ENCODE measurements around the gene ZFTA.
A peak's percentile ranks its signal among the peaks of the same experiment; 100 is the strongest.

Gene ZFTA

DNA sequence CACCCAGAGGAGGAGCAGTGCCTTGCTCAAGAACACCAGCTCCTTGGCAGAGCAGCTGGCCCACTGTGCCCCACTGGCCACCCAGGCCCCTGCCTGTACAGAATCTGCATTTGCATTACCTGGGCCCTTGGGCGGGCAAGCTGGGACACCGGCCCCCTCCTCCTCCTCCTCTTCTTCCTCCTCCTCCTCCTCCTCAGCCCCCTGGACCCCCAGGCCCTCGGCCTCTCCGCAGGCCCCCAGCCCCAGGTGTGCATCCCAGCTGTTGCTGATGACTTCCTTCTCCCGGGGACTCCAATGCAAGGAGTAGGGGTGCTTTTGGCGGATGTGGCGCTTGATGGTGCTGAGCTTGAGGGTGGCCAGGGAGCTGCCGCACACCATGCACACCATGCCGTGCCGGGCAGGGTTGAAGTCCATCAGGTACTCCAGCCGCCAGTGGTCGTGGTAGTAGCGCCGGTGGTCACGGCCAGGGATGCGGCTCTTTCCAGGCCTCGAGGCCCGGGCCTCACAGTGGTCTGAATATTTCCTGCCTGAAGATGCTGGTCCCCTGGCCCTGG, 2.8 kb downstream of the ZFTA start:
- Histone ChIP-seq H3K4me3 (ENCODE audit: low read length in 2 of 2) (no peak overlapping the region), H3K27ac (ENCODE audit: low read depth in 2 of 2, low read length in 2 of 2) (no peak overlapping the region), H3K9ac (ENCODE audit: low read depth in 1 of 2, low read length in 2 of 2) (no peak overlapping the region), H3K27me3 (ENCODE audit: control insufficient read depth in 2 of 2, insufficient read depth in 2 of 2, low read length in 2 of 2) (peaks cover 0 to 3% of the 10 kb centered on the region in 2 donors), H3K36me3 (ENCODE audit: control insufficient read depth in 2 of 2, insufficient read depth in 2 of 2, low read length in 2 of 2) (no peaks in the 10 kb centered on the region), H3K9me3 (ENCODE audit: control insufficient read depth in 2 of 2, low read length in 2 of 2) (no peaks in the 10 kb centered on the region), H3K4me1 (ENCODE audit: control insufficient read depth in 2 of 2, insufficient read depth in 2 of 2, low read length in 2 of 2) (peaks cover 28 to 29% of the 10 kb centered on the region in 2 donors)

DNA sequence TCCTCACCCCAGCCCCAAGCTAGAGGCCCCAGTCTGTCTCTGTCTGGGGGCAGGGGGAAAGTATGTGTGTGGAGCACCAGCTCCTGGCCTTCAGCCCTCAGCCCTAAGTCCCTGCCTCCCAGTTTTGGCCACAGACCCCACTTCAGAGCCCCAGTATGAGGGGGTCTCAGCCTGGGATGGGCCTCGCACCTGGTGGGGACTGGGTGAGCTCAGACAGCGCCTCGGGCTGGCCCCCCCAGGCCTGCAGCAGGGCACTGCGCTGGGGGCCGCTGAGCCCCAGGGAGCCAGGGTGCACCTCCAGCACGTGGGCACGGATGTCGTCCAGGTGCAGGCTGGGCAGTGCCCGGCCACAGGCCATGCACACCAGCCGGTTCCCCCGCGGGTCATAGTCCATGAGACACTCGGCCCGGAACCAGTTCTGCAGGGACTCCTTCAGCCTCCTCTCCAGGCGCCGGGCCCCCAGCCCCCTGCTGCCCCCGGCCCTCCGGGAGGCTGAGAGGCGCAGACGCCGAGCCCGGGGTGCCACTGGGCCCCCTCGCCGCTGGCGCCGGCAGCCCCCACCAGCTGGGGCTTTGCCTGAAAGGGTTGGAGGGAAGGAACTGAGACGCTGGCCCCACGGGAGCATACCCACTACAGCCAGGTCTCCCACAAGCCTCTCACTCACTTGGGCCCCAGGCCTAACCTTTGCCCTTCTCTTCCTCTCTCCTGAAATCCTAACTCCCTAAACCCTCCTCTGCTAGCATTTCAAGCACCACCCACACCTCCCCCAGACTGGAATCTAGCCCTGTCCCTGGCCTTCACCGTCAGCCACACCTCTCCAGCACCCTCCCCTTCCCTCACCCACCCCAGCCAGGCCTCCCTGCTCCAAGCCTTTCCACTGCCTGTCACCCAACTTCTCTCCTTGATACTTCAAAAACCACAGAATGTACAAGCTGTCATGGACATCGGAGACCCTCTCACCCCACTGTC, 3.6 kb downstream of the ZFTA start:
- Histone ChIP-seq H3K27ac (ENCODE audit: low read depth in 2 of 2, low read length in 2 of 2) (no peak overlapping the region), H3K9ac (ENCODE audit: low read depth in 1 of 2, low read length in 2 of 2) (no peak overlapping the region), H3K4me3 (ENCODE audit: low read length in 2 of 2) (peak overlapping the region in 1 of 2 donors; percentile 26), H3K9me3 (ENCODE audit: control insufficient read depth in 2 of 2, low read length in 2 of 2) (no peaks in the 10 kb centered on the region), H3K27me3 (ENCODE audit: control insufficient read depth in 2 of 2, insufficient read depth in 2 of 2, low read length in 2 of 2) (peaks cover 0 to 2% of the 10 kb centered on the region in 2 donors), H3K4me1 (ENCODE audit: control insufficient read depth in 2 of 2, insufficient read depth in 2 of 2, low read length in 2 of 2) (peaks cover 28 to 29% of the 10 kb centered on the region in 2 donors), H3K36me3 (ENCODE audit: control insufficient read depth in 2 of 2, insufficient read depth in 2 of 2, low read length in 2 of 2) (no peaks in the 10 kb centered on the region)

GRCh38 chr11:63764340-63764678, 4.3 kb downstream of the ZFTA start:
- Histone ChIP-seq H3K36me3 (ENCODE audit: control insufficient read depth in 2 of 2, insufficient read depth in 2 of 2, low read length in 2 of 2) (no peaks in the 10 kb centered on the region), H3K27ac (ENCODE audit: low read depth in 2 of 2, low read length in 2 of 2) (no peak overlapping the region), H3K4me3 (ENCODE audit: low read length in 2 of 2) (no peak overlapping the region), H3K4me1 (ENCODE audit: control insufficient read depth in 2 of 2, insufficient read depth in 2 of 2, low read length in 2 of 2) (peaks cover 24 to 29% of the 10 kb centered on the region in 2 donors), H3K9me3 (ENCODE audit: control insufficient read depth in 2 of 2, low read length in 2 of 2) (no peaks in the 10 kb centered on the region), H3K27me3 (ENCODE audit: control insufficient read depth in 2 of 2, insufficient read depth in 2 of 2, low read length in 2 of 2) (no peaks in the 10 kb centered on the region), H3K9ac (ENCODE audit: low read depth in 1 of 2, low read length in 2 of 2) (no peak overlapping the region)

- Histone ChIP-seq H3K9ac (ENCODE audit: low read depth in 1 of 2, low read length in 2 of 2) (no peak overlapping the region), H3K9me3 (ENCODE audit: control insufficient read depth in 2 of 2, low read length in 2 of 2) (no peaks in the 10 kb centered on the region), H3K4me3 (ENCODE audit: low read length in 2 of 2) (peak overlapping the region; percentile 3 to 59), H3K27ac (ENCODE audit: low read depth in 2 of 2, low read length in 2 of 2) (no peak overlapping the region), H3K36me3 (ENCODE audit: control insufficient read depth in 2 of 2, insufficient read depth in 2 of 2, low read length in 2 of 2) (no peaks in the 10 kb centered on the region), H3K4me1 (ENCODE audit: control insufficient read depth in 2 of 2, insufficient read depth in 2 of 2, low read length in 2 of 2) (peaks cover 24 to 29% of the 10 kb centered on the region in 2 donors), H3K27me3 (ENCODE audit: control insufficient read depth in 2 of 2, insufficient read depth in 2 of 2, low read length in 2 of 2) (no peaks in the 10 kb centered on the region)
These were observed 4.9 kb downstream of the ZFTA start for GRCh38 chr11:63763496-63764339.

DNA sequence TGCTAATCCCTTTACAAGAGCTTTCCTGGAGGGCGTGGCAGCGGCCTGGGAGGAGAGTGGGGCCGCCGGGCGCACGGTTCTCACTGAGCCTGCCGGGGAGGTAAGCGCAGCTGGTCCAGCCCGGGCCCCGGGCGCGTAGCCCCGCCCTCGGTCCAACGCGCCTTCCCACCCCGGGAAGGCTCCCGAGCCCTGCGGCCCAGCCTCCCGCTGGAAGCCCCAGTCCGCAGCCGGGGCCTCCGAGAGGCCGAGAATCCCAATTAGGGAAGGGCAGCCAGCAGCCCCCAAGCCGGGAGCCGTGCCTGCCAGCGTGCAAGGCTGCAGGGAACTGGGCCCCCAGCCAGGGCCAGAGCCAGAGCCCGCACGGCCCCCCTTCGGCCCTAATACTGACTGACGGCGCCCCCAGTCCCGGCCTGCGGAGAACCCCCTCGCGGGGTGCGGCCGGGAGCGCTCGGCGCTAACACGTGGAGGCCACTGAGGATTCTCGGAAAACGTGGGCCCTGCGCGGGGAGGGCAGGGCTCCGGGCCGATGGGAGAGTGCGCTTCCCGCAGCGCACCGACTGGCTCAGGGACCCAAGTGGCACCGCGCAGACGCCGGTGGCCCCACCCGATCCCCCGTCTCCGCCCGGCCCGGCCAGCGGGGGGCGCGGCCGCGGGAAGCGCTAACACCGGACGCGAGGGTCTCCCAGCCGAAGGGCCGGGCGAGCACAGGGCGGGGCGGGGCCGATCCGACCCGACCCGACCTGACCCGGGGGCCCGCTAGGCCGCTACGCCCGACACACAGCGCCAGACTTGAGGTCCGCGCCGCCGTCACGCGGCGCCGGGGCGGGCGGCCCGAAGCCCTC, 5.7 kb downstream of the ZFTA start:
- Histone ChIP-seq H3K27me3 (ENCODE audit: control insufficient read depth in 2 of 2, insufficient read depth in 2 of 2, low read length in 2 of 2) (no peaks in the 10 kb centered on the region), H3K4me1 (ENCODE audit: control insufficient read depth in 2 of 2, insufficient read depth in 2 of 2, low read length in 2 of 2) (peaks cover 24 to 29% of the 10 kb centered on the region in 2 donors), H3K27ac (ENCODE audit: low read depth in 2 of 2, low read length in 2 of 2) (no peak overlapping the region), H3K9me3 (ENCODE audit: control insufficient read depth in 2 of 2, low read length in 2 of 2) (no peaks in the 10 kb centered on the region), H3K4me3 (ENCODE audit: low read length in 2 of 2) (peak overlapping the region; percentile 20 to 59), H3K36me3 (ENCODE audit: control insufficient read depth in 2 of 2, insufficient read depth in 2 of 2, low read length in 2 of 2) (peaks cover 4 to 5% of the 10 kb centered on the region in 2 donors), H3K9ac (ENCODE audit: low read depth in 1 of 2, low read length in 2 of 2) (no peak overlapping the region)

DNA sequence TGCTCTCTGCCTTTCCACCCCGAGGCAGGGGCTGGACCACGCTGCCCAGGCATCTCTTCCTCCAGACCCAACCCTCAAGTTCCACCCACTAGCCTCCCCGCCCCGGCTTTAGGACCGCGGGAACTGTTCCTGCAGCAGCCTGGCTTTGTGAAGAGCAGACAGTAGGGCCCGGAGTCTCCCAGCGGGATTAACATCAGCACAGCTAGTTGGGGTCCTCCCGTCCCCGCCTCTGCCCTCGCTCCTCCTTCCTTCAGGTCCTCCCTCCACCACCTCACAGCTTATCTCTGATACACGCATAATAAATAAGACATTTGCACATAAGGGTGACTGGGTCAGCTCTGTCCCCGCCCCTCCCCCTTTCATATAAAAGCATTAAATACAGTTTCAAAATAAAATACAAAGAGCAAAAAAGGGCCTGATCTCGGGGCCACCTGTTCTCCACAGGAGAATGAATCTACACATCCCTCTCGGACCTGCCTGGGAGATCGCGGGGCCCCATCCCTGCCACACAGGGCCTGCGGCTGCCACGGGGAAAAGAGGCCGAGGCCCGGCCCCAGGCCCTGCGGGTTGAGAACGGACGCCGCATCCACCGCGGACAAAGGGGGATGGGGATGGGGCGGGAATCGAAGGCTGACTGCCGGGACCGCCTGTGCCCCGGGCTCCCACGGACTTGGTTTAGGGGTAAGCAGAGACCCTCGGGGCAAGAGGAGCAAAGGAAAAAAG, 6.5 kb downstream of the ZFTA start:
- H3K27ac ChIP-seq (ENCODE audit: low read depth in 2 of 2, low read length in 2 of 2), result no peak overlapping the region
- H3K4me3 ChIP-seq (ENCODE audit: low read length in 2 of 2), result peak overlapping the region; percentile 20 to 59
- H3K9me3 ChIP-seq (ENCODE audit: control insufficient read depth in 2 of 2, low read length in 2 of 2), result no peaks in the 10 kb centered on the region
- H3K9ac ChIP-seq (ENCODE audit: low read depth in 1 of 2, low read length in 2 of 2), result no peak overlapping the region
- H3K36me3 ChIP-seq (ENCODE audit: control insufficient read depth in 2 of 2, insufficient read depth in 2 of 2, low read length in 2 of 2), result peaks cover 4 to 6% of the 10 kb centered on the region in 2 donors
- H3K4me1 ChIP-seq (ENCODE audit: control insufficient read depth in 2 of 2, insufficient read depth in 2 of 2, low read length in 2 of 2), result peaks cover 21 to 28% of the 10 kb centered on the region in 2 donors
- H3K27me3 ChIP-seq (ENCODE audit: control insufficient read depth in 2 of 2, insufficient read depth in 2 of 2, low read length in 2 of 2), result no peaks in the 10 kb centered on the region

DNA sequence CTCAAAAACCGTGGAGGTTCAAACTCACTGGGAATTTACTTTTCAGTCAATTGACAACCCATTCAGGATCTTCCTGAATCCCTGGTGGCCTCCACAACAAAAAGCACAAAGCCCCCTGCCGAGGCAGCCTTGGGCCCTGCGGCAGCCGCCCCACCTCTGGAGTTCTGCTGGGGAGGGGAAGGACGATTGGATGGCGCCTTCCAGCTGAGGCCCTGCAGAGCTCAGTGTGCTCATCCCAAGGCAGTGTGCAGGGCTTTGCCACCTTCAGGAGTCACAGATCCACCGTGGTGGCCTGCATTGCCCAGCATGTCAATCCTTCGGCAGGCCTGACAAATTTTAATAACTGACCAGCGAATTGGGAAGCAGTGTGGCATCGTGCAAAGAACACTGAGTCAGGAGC, 7.4 kb downstream of the ZFTA start:
- no peak overlapping the region for H3K4me3 ChIP-seq (ENCODE audit: low read length in 2 of 2)
- H3K36me3 ChIP-seq (ENCODE audit: control insufficient read depth in 2 of 2, insufficient read depth in 2 of 2, low read length in 2 of 2), result peaks cover 4 to 10% of the 10 kb centered on the region in 2 donors
- H3K4me1 ChIP-seq (ENCODE audit: control insufficient read depth in 2 of 2, insufficient read depth in 2 of 2, low read length in 2 of 2), result peaks cover 14 to 20% of the 10 kb centered on the region in 2 donors
- H3K27me3 ChIP-seq (ENCODE audit: control insufficient read depth in 2 of 2, insufficient read depth in 2 of 2, low read length in 2 of 2), result no peaks in the 10 kb centered on the region
- H3K9ac ChIP-seq (ENCODE audit: low read depth in 1 of 2, low read length in 2 of 2), result no peak overlapping the region
- H3K9me3 ChIP-seq (ENCODE audit: control insufficient read depth in 2 of 2, low read length in 2 of 2), result no peaks in the 10 kb centered on the region
- H3K27ac ChIP-seq (ENCODE audit: low read depth in 2 of 2, low read length in 2 of 2), result no peak overlapping the region

- Histone ChIP-seq H3K27ac (ENCODE audit: low read depth in 2 of 2, low read length in 2 of 2) (no peak overlapping the region), H3K9me3 (ENCODE audit: control insufficient read depth in 2 of 2, low read length in 2 of 2) (no peaks in the 10 kb centered on the region), H3K4me1 (ENCODE audit: control insufficient read depth in 2 of 2, insufficient read depth in 2 of 2, low read length in 2 of 2) (peaks cover 8 to 15% of the 10 kb centered on the region in 2 donors), H3K9ac (ENCODE audit: low read depth in 1 of 2, low read length in 2 of 2) (no peak overlapping the region), H3K4me3 (ENCODE audit: low read length in 2 of 2) (no peak overlapping the region), H3K27me3 (ENCODE audit: control insufficient read depth in 2 of 2, insufficient read depth in 2 of 2, low read length in 2 of 2) (no peaks in the 10 kb centered on the region), H3K36me3 (ENCODE audit: control insufficient read depth in 2 of 2, insufficient read depth in 2 of 2, low read length in 2 of 2) (peaks cover 4 to 11% of the 10 kb centered on the region in 2 donors)
These were observed 8.0 kb downstream of the ZFTA start for GRCh38 chr11:63760487-63761079.
